ENCODE data around the gene GMNC. TPM values are rescaled to one million over a fixed set of nuclear protein-coding genes. Genes with fewer than 3 reads are reported as not detected.

The GMNC gene
- total and polyA plus RNA-seq, 2 of the 13 experiments (the other 11 are each of a cell fraction or from before 2014, with no cell fraction given), result not detected

GRCh38 chr3:190831225-190831624 lies 31.3 kb downstream of the GMNC start:
- no TSS peak for BruUV-seq (replicated peaks)
- no peaks in the 10 kb centered on the region for H3K36me3 ChIP-seq (replicated peaks in 1 of 2; ENCODE audit: control insufficient read depth in 1 of 2, insufficient read depth in 2 of 2, low read length in 2 of 2)
- no peak for DNase-seq (ENCODE audit: low spot score)
- CTCF ChIA-PET (ENCODE audit: low intra/inter-chr PET ratio, low total read pairs), result no interaction called here
- no peaks in the 10 kb centered on the region for H4K20me1 ChIP-seq (ENCODE audit: insufficient read depth, low read length)
- TF ChIP-seq TCF7L2 (IDR thresholded peaks at IDR 0.05; ENCODE audit: low read depth, low read length), result no peak
- TF ChIP-seq DNMT1 (CRISPR knock-in tag; IDR thresholded peaks at IDR 0.05), result no peak
- TF ChIP-seq LCORL (IDR thresholded peaks at IDR 0.05), result no peak
- TF ChIP-seq LCORL (CRISPR knock-in tag; IDR thresholded peaks at IDR 0.05), result no peak
- TF ChIP-seq MEF2D (CRISPR knock-in tag; IDR thresholded peaks at IDR 0.05), result no peak
- no peak for TF ChIP-seq ZNF143 (CRISPR knock-in tag; IDR thresholded peaks at IDR 0.05)
- TF ChIP-seq ZBTB7B (CRISPR knock-in tag; IDR thresholded peaks at IDR 0.05), result no peak
- TF ChIP-seq KDM6A (CRISPR knock-in tag; IDR thresholded peaks at IDR 0.05; ENCODE audit: low read depth), result no peak
- TF ChIP-seq ZNF576 (CRISPR knock-in tag; IDR thresholded peaks at IDR 0.05), result no peak
- TF ChIP-seq NR0B2 (CRISPR knock-in tag; IDR thresholded peaks at IDR 0.05), result no peak
- no peak for TF ChIP-seq MAF1 (CRISPR knock-in tag; IDR thresholded peaks at IDR 0.05; ENCODE audit: borderline replicate concordance)
- no peak for TF ChIP-seq JUND (CRISPR knock-in tag; IDR thresholded peaks at IDR 0.05)
- no peak for TF ChIP-seq MEIS2 (CRISPR knock-in tag; IDR thresholded peaks at IDR 0.05)
- TF ChIP-seq ZNF337 (CRISPR knock-in tag; IDR thresholded peaks at IDR 0.05; ENCODE audit: borderline replicate concordance, low read depth), result no peak
- no peak for TF ChIP-seq PREB (CRISPR knock-in tag; IDR thresholded peaks at IDR 0.05)
- no peak for TF ChIP-seq ELK4 (CRISPR knock-in tag; IDR thresholded peaks at IDR 0.05; ENCODE audit: borderline replicate concordance)
- TF ChIP-seq DMAP1 (CRISPR knock-in tag; IDR thresholded peaks at IDR 0.05), result no peak
- TF ChIP-seq ATAD3A (CRISPR knock-in tag; IDR thresholded peaks at IDR 0.05), result no peak
- TF ChIP-seq NR2F1 (CRISPR knock-in tag; IDR thresholded peaks at IDR 0.05), result no peak
- no peak for TF ChIP-seq ZNF83 (CRISPR knock-in tag; IDR thresholded peaks at IDR 0.05; ENCODE audit: borderline replicate concordance)
- no peak for TF ChIP-seq ZSCAN9 (CRISPR knock-in tag; IDR thresholded peaks at IDR 0.05; ENCODE audit: borderline replicate concordance)
- H3K79me2 ChIP-seq (ENCODE audit: insufficient read depth, low read length), result no peaks in the 10 kb centered on the region
- ATAC-seq, result no peak
- H3K4me2 ChIP-seq (ENCODE audit: low read depth, low read length), result no peak overlapping the region
- no peak overlapping the region for H3K9ac ChIP-seq (ENCODE audit: insufficient read depth, low read depth, low read length)
- H3K9me3 ChIP-seq (ENCODE audit: low read length), result no peaks in the 10 kb centered on the region
- no peaks in the 10 kb centered on the region for H3K4me1 ChIP-seq (ENCODE audit: insufficient read depth, low read length)
- H3K4me3 ChIP-seq (replicated peaks in 1 of 3; ENCODE audit: insufficient read depth in 1 of 3, low read depth in 2 of 3, low read length in 3 of 3), result no peak overlapping the region
- no peaks in the 10 kb centered on the region for H3K27me3 ChIP-seq (ENCODE audit: control insufficient read depth in 1 of 2, insufficient read depth in 2 of 2, low read length in 2 of 2)
- POLR2A ChIA-PET, result no interaction called here
- FAIRE-seq, result no peak
- H3K27ac ChIP-seq (ENCODE audit: extremely low read length, insufficient read depth, low read length), result no peak overlapping the region
- no peak overlapping the region for H2AFZ ChIP-seq (ENCODE audit: low read length)
- intact Hi-C loops (cut with micrococcal nuclease; ENCODE audit: unreplicated experiment) (no loop called here), in situ Hi-C loops (cut with HindIII; ENCODE audit: extremely low pct_ligation_motif_present, low pct_unique_long_range_greater_than_20kb) (no loop called here)
- WGBS (ENCODE audit: low lambda C conversion rate), result 38% methylated on average over 8 of the region's 8 CpGs

All from HepG2 (cell line).